ENCODE data around the gene HIF1A. TPM values are rescaled to one million over a fixed set of nuclear protein-coding genes. Genes with fewer than 3 reads are reported as not detected.

The HIF1A gene
- total and polyA plus RNA-seq, 2 donors (not counting 3 experiments of a cell fraction or from before 2014, with no cell fraction given): 58.3 to 179 TPM

DNA sequence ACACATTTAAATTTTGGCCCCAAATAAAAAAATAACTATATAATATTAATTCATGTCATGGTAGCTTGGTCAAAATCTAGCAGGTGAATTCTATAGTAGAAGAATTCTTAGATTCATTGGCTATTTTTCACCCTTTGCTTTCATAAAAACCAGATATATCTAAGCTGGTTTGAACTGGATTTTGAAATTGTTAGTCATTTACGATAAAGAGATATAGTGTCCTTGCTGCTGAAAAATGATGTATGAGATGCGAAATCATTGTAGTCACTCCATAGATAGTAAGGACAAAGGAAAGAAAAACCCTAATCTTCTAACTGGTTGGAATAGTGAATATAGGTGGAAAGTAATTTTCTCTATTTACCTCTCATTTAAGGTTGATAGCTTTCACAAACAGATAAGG lies 12.2 kb upstream of the HIF1A start:
- dilution Hi-C loops (cut with MboI; ENCODE audit: extremely low pct_ligation_motif_present, low sequenced_read_pairs) (no loop called here), intact Hi-C loops (cut with micrococcal nuclease) (no loop called here)
- no peaks in the 10 kb centered on the region for H3K79me2 ChIP-seq (ENCODE audit: control insufficient read depth, insufficient read depth, low read length)
- no peaks in the 10 kb centered on the region for H3K4me1 ChIP-seq (ENCODE audit: control insufficient read depth, extremely low read depth, insufficient read depth, low read length)
- DNase-seq (ENCODE audit: low read depth, low spot score) (no peak), FAIRE-seq (no peak)
- CTCF ChIA-PET: interaction anchor here (1.3 kb wide), 1 partner anchor 8 kb away, joined by 4 read pairs; no protein-coding TSS in a partner anchor
- no peaks in the 10 kb centered on the region for H3K9me1 ChIP-seq (replicated peaks; ENCODE audit: control insufficient read depth, extremely low read depth, insufficient read depth, low read length)
- H3K4me2 ChIP-seq (ENCODE audit: insufficient read depth, low read length): no peak overlapping the region
- H3K9me3 ChIP-seq (replicated peaks; ENCODE audit: control insufficient read depth, insufficient read depth, low read length): no peaks in the 10 kb centered on the region
- H3K27ac ChIP-seq (ENCODE audit: insufficient read depth, low read depth, low read length): no peak overlapping the region
- no peaks in the 10 kb centered on the region for H3K36me3 ChIP-seq (ENCODE audit: control insufficient read depth in 2 of 2, extremely low read depth in 1 of 2, insufficient read depth in 2 of 2, low read length in 2 of 2)
- no peak overlapping the region for H3K4me3 ChIP-seq (replicated peaks in 1 of 3; ENCODE audit: insufficient read depth in 1 of 3, low read depth in 1 of 3, low read length in 3 of 3)
- no peak overlapping the region for H2AFZ ChIP-seq (ENCODE audit: low read depth, low read length)
- TF ChIP-seq FOS (IDR thresholded peaks at IDR 0.05; ENCODE audit: borderline replicate concordance, insufficient read depth, low read length): no peak
- TF ChIP-seq POLR2A (IDR thresholded peaks at IDR 0.05; ENCODE audit: low read depth, low read length): no peak
- TF ChIP-seq, protein P1, sequence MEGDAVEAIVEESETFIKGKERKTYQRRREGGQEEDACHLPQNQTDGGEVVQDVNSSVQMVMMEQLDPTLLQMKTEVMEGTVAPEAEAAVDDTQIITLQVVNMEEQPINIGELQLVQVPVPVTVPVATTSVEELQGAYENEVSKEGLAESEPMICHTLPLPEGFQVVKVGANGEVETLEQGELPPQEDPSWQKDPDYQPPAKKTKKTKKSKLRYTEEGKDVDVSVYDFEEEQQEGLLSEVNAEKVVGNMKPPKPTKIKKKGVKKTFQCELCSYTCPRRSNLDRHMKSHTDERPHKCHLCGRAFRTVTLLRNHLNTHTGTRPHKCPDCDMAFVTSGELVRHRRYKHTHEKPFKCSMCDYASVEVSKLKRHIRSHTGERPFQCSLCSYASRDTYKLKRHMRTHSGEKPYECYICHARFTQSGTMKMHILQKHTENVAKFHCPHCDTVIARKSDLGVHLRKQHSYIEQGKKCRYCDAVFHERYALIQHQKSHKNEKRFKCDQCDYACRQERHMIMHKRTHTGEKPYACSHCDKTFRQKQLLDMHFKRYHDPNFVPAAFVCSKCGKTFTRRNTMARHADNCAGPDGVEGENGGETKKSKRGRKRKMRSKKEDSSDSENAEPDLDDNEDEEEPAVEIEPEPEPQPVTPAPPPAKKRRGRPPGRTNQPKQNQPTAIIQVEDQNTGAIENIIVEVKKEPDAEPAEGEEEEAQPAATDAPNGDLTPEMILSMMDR (IDR thresholded peaks at IDR 0.05; ENCODE audit: extremely low read depth in 1 of 2, insufficient read depth in 1 of 2, low read depth in 1 of 2, low read length in 2 of 2): no peak
- TF ChIP-seq POLR2AphosphoS5 (IDR thresholded peaks at IDR 0.05; ENCODE audit: insufficient read depth, low read depth, low read length): no peak
- TF ChIP-seq, protein P2, sequence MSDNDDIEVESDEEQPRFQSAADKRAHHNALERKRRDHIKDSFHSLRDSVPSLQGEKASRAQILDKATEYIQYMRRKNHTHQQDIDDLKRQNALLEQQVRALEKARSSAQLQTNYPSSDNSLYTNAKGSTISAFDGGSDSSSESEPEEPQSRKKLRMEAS (IDR thresholded peaks at IDR 0.05; ENCODE audit: insufficient read depth, insufficient read length): no peak
- H3K9ac ChIP-seq (replicated peaks; ENCODE audit: extremely low read depth, insufficient read depth, low read length): no peak overlapping the region
- no TSS peak for BruUV-seq (replicated peaks)
- POLR2A ChIA-PET: no interaction called here
- no peaks in the 10 kb centered on the region for H4K20me1 ChIP-seq (replicated peaks; ENCODE audit: control insufficient read depth, extremely low read depth, insufficient read depth, low read length)
- no peaks in the 10 kb centered on the region for H3K27me3 ChIP-seq (ENCODE audit: control insufficient read depth in 2 of 2, insufficient read depth in 2 of 2, low read length in 2 of 2)

DNA sequence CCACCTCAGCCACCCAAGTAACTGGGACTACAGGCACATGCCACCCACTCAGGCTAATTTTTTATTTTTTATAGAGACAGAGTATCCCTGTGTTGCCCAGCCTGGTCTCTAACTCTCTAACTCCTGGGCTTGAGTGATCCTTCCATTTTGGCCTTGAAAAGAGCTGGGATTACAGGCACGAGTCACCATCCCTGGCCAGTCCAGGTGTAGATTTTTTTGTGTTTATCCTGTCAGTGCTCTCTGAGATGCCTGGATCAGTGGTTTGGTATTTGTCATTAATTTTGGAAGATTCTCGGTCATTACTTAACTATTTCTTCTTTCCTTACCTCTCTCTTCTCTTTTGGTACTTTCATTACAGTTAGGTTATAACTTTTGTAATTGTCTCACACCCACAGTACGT lies 5.3 kb upstream of the HIF1A start:
- peaks cover 5% of the 10 kb centered on the region for H3K4me1 ChIP-seq (ENCODE audit: control insufficient read depth, extremely low read depth, insufficient read depth, low read length)
- no peaks in the 10 kb centered on the region for H3K27me3 ChIP-seq (ENCODE audit: control insufficient read depth in 2 of 2, insufficient read depth in 2 of 2, low read length in 2 of 2)
- no peak for FAIRE-seq
- no peaks in the 10 kb centered on the region for H4K20me1 ChIP-seq (replicated peaks; ENCODE audit: control insufficient read depth, extremely low read depth, insufficient read depth, low read length)
- no peak for DNase-seq (ENCODE audit: low read depth, low spot score)
- POLR2A ChIA-PET: no interaction called here
- H3K4me3 ChIP-seq (replicated peaks in 1 of 3; ENCODE audit: insufficient read depth in 1 of 3, low read depth in 1 of 3, low read length in 3 of 3): no peak overlapping the region
- no peaks in the 10 kb centered on the region for H3K9me3 ChIP-seq (replicated peaks; ENCODE audit: control insufficient read depth, insufficient read depth, low read length)
- CTCF ChIA-PET: no interaction called here
- H3K9me1 ChIP-seq (replicated peaks; ENCODE audit: control insufficient read depth, extremely low read depth, insufficient read depth, low read length): no peaks in the 10 kb centered on the region
- H3K36me3 ChIP-seq (ENCODE audit: control insufficient read depth in 2 of 2, extremely low read depth in 1 of 2, insufficient read depth in 2 of 2, low read length in 2 of 2): no peaks in the 10 kb centered on the region
- dilution Hi-C loops (cut with MboI; ENCODE audit: extremely low pct_ligation_motif_present, low sequenced_read_pairs): no loop called here
- TF ChIP-seq JUN (IDR thresholded peaks at IDR 0.05; ENCODE audit: borderline replicate concordance, insufficient read depth, insufficient read length, low read depth) (no peak), MYC (IDR thresholded peaks at IDR 0.05; ENCODE audit: low read depth, low read length) (no peak), POLR2AphosphoS5 (IDR thresholded peaks at IDR 0.05; ENCODE audit: insufficient read depth, low read depth, low read length) (no peak), GATA2 (IDR thresholded peaks at IDR 0.05; ENCODE audit: insufficient read depth, insufficient read length, low read depth, low read length) (no peak), FOS (IDR thresholded peaks at IDR 0.05; ENCODE audit: borderline replicate concordance, insufficient read depth, low read length) (no peak), POLR2A (IDR thresholded peaks at IDR 0.05; ENCODE audit: low read depth, low read length) (no peak), EZH2 (IDR thresholded peaks at IDR 0.05; ENCODE audit: borderline replicate concordance, low read depth, low read length, severe bottlenecking) (no peak)
- TF ChIP-seq, protein P2 (IDR thresholded peaks at IDR 0.05; ENCODE audit: insufficient read depth, insufficient read length): no peak
- TF ChIP-seq, protein P1 (IDR thresholded peaks at IDR 0.05; ENCODE audit: extremely low read depth in 1 of 2, insufficient read depth in 1 of 2, low read depth in 1 of 2, low read length in 2 of 2): no peak
- H3K4me2 ChIP-seq (ENCODE audit: insufficient read depth, low read length): no peak overlapping the region
- no peaks in the 10 kb centered on the region for H3K79me2 ChIP-seq (ENCODE audit: control insufficient read depth, insufficient read depth, low read length)
- no peak overlapping the region for H3K27ac ChIP-seq (ENCODE audit: insufficient read depth, low read depth, low read length)
- no peak overlapping the region for H2AFZ ChIP-seq (ENCODE audit: low read depth, low read length)
- intact Hi-C loops (cut with micrococcal nuclease): no loop called here
- no TSS peak for BruUV-seq (replicated peaks)
- no peak overlapping the region for H3K9ac ChIP-seq (replicated peaks; ENCODE audit: extremely low read depth, insufficient read depth, low read length)
